ENCODE data around the gene NXPH1.
A peak's percentile ranks its signal among the peaks of the same experiment; 100 is the strongest.

Gene NXPH1

GRCh38 chr7:8418629-8419245 lies 14.7 kb upstream of the NXPH1 start:
- no peaks in the 10 kb centered on the region for H3K9me3 ChIP-seq (ENCODE audit: insufficient read depth, low read length)
- H3K27ac ChIP-seq (ENCODE audit: low read length) = no peak overlapping the region
- H3K4me3 ChIP-seq (ENCODE audit: low read length) = no peak overlapping the region
- H2AFZ ChIP-seq (ENCODE audit: low read depth, low read length) = no peak overlapping the region
- H3K4me1 ChIP-seq (ENCODE audit: low read length) = 0 out of 2 replicates have a peak, but pooled peaks cover under 1% of the 10 kb centered on the region
- no peaks in the 10 kb centered on the region for H3K27me3 ChIP-seq (ENCODE audit: low read depth, low read length)
- H3K79me2 ChIP-seq (ENCODE audit: low read length) = no peaks in the 10 kb centered on the region
- H3K4me2 ChIP-seq (ENCODE audit: low read length) = no peak overlapping the region
- H3K9ac ChIP-seq (ENCODE audit: low read length) = no peak overlapping the region
- no peaks in the 10 kb centered on the region for H3K36me3 ChIP-seq (replicated peaks; ENCODE audit: low read depth, low read length)
- no peaks in the 10 kb centered on the region for H4K20me1 ChIP-seq (ENCODE audit: insufficient read depth, low read length)
- peak; percentile 67 for TF ChIP-seq CTCF (IDR thresholded peaks at IDR 0.05; ENCODE audit: low read depth, low read length)
- TF ChIP-seq EZH2phosphoT487 (IDR thresholded peaks at IDR 0.05; ENCODE audit: low read depth) = no peak

- Histone ChIP-seq H3K9me3 (ENCODE audit: insufficient read depth, low read length) (no peaks in the 10 kb centered on the region), H3K4me3 (ENCODE audit: low read length) (no peak overlapping the region), H4K20me1 (ENCODE audit: insufficient read depth, low read length) (no peaks in the 10 kb centered on the region), H3K9ac (ENCODE audit: low read length) (no peak overlapping the region), H3K36me3 (replicated peaks; ENCODE audit: low read depth, low read length) (no peaks in the 10 kb centered on the region), H3K27ac (ENCODE audit: low read length) (no peak overlapping the region), H2AFZ (ENCODE audit: low read depth, low read length) (no peak overlapping the region), H3K4me2 (ENCODE audit: low read length) (no peak overlapping the region), H3K79me2 (ENCODE audit: low read length) (no peaks in the 10 kb centered on the region), H3K4me1 (ENCODE audit: low read length) (no peaks in the 10 kb centered on the region), H3K27me3 (ENCODE audit: low read depth, low read length) (no peaks in the 10 kb centered on the region)
- TF ChIP-seq EZH2phosphoT487 (IDR thresholded peaks at IDR 0.05; ENCODE audit: low read depth) (no peak), CTCF (IDR thresholded peaks at IDR 0.05; ENCODE audit: low read depth, low read length) (no peak)
Measured at GRCh38 chr7:8422177-8422576, 11.2 kb upstream of the NXPH1 start.

- H3K4me1 ChIP-seq (ENCODE audit: low read length) = no peaks in the 10 kb centered on the region
- no peaks in the 10 kb centered on the region for H3K9me3 ChIP-seq (ENCODE audit: insufficient read depth, low read length)
- H3K4me2 ChIP-seq (ENCODE audit: low read length) = no peak overlapping the region
- no peak overlapping the region for H2AFZ ChIP-seq (ENCODE audit: low read depth, low read length)
- no peaks in the 10 kb centered on the region for H4K20me1 ChIP-seq (ENCODE audit: insufficient read depth, low read length)
- H3K79me2 ChIP-seq (ENCODE audit: low read length) = no peaks in the 10 kb centered on the region
- no peak overlapping the region for H3K27ac ChIP-seq (ENCODE audit: low read length)
- H3K36me3 ChIP-seq (replicated peaks; ENCODE audit: low read depth, low read length) = no peaks in the 10 kb centered on the region
- no peaks in the 10 kb centered on the region for H3K27me3 ChIP-seq (ENCODE audit: low read depth, low read length)
- TF ChIP-seq CTCF (IDR thresholded peaks at IDR 0.05; ENCODE audit: low read depth, low read length) (no peak), EZH2phosphoT487 (IDR thresholded peaks at IDR 0.05; ENCODE audit: low read depth) (no peak)
- no peak overlapping the region for H3K4me3 ChIP-seq (ENCODE audit: low read length)
- no peak overlapping the region for H3K9ac ChIP-seq (ENCODE audit: low read length)
Measured at GRCh38 chr7:8423057-8423456, 10.4 kb upstream of the NXPH1 start.

GRCh38 chr7:8425223-8425622 lies 8.2 kb upstream of the NXPH1 start:
- H2AFZ ChIP-seq (ENCODE audit: low read depth, low read length) = no peak overlapping the region
- no peaks in the 10 kb centered on the region for H4K20me1 ChIP-seq (ENCODE audit: insufficient read depth, low read length)
- H3K4me1 ChIP-seq (ENCODE audit: low read length) = no peaks in the 10 kb centered on the region
- H3K27ac ChIP-seq (ENCODE audit: low read length) = no peak overlapping the region
- TF ChIP-seq EZH2phosphoT487 (IDR thresholded peaks at IDR 0.05; ENCODE audit: low read depth) (no peak), CTCF (IDR thresholded peaks at IDR 0.05; ENCODE audit: low read depth, low read length) (no peak)
- H3K4me2 ChIP-seq (ENCODE audit: low read length) = no peak overlapping the region
- no peak overlapping the region for H3K9ac ChIP-seq (ENCODE audit: low read length)
- H3K36me3 ChIP-seq (replicated peaks; ENCODE audit: low read depth, low read length) = no peaks in the 10 kb centered on the region
- H3K4me3 ChIP-seq (ENCODE audit: low read length) = no peak overlapping the region
- H3K27me3 ChIP-seq (ENCODE audit: low read depth, low read length) = no peaks in the 10 kb centered on the region
- no peaks in the 10 kb centered on the region for H3K9me3 ChIP-seq (ENCODE audit: insufficient read depth, low read length)
- H3K79me2 ChIP-seq (ENCODE audit: low read length) = no peaks in the 10 kb centered on the region

Data from OCI-LY3 (cell line).